Ectodermal cell (in vitro differentiated cells): Measurements from ENCODE around the gene MGARP.

Experiments used
- H3K27ac ChIP-seq: 2 replicates; pipeline ENCODE4 v1.7.0; 2013; ENCODE audit warnings: mild to moderate bottlenecking, low read depth, low read length; ENCODE audit not compliant: insufficient read depth, poor library complexity, severe bottlenecking
- H3K27me3 ChIP-seq: 2 replicates; pipeline ENCODE4 v1.7.0; 2013; ENCODE audit warnings: mild to moderate bottlenecking, low read length; ENCODE audit not compliant: insufficient read depth, control insufficient read depth, poor library complexity, severe bottlenecking
- H3K36me3 ChIP-seq: one replicate; pipeline ENCODE4 v1.7.0; 2013; ENCODE audit warnings: low read length; ENCODE audit not compliant: control insufficient read depth, insufficient read depth
- H3K4me1 ChIP-seq: one replicate; pipeline ENCODE4 v1.7.0; 2013; ENCODE audit warnings: low read length; ENCODE audit not compliant: control insufficient read depth, insufficient read depth
- H3K4me3 ChIP-seq: 2 replicates; pipeline ENCODE4 v1.7.0; 2013; ENCODE audit warnings: low read depth, low read length, control low read depth; ENCODE audit not compliant: insufficient read depth
- H3K9me3 ChIP-seq: 2 replicates; pipeline ENCODE4 v1.7.0; 2013; ENCODE audit warnings: mild to moderate bottlenecking, low read length, moderate library complexity; ENCODE audit not compliant: control insufficient read depth
- WGBS, 2 experiments: methylation state at CpG; one replicate each; pipeline ENCODE4 v1.1.7; 2013; ENCODE audit warnings: missing lambda C conversion rate in 2 of 2; 5-methylcytosine and 5-hydroxymethylcytosine counted together

The MGARP gene

GRCh38 chr4:139223682-139224317 is 56.2 kb downstream of the MGARP start:
- WGBS, 2 experiments, result 90 to 98% methylated on average over 2 of the region's 2 CpGs
- no peaks in the 10 kb centered on the region for H3K27me3 ChIP-seq
- H3K4me3 ChIP-seq, result no peak overlapping the region
- no peaks in the 10 kb centered on the region for H3K9me3 ChIP-seq
- H3K36me3 ChIP-seq, result no peaks in the 10 kb centered on the region
- no peak overlapping the region for H3K27ac ChIP-seq
- no peaks in the 10 kb centered on the region for H3K4me1 ChIP-seq

GRCh38 chr4:139222215-139222614 is 57.8 kb downstream of the MGARP start:
- 95 to 98% methylated on average over 5 of the region's 5 CpGs for WGBS, 2 experiments

GRCh38 chr4:139221687-139222086 is 58.3 kb downstream of the MGARP start:
- Histone ChIP-seq H3K4me3 (no peak overlapping the region), H3K4me1 (no peaks in the 10 kb centered on the region), H3K27me3 (no peaks in the 10 kb centered on the region), H3K36me3 (no peaks in the 10 kb centered on the region), H3K27ac (no peak overlapping the region), H3K9me3 (no peaks in the 10 kb centered on the region)
- WGBS, 2 experiments, result 87 to 93% methylated on average over 5 of the region's 5 CpGs

More at GRCh38 chr4:139222215-139222614, 57.8 kb downstream of the MGARP start:
- H3K4me1 ChIP-seq, result no peaks in the 10 kb centered on the region
- no peak overlapping the region for H3K27ac ChIP-seq
- no peaks in the 10 kb centered on the region for H3K27me3 ChIP-seq
- H3K9me3 ChIP-seq, result no peaks in the 10 kb centered on the region
- no peaks in the 10 kb centered on the region for H3K36me3 ChIP-seq
- no peak overlapping the region for H3K4me3 ChIP-seq

GRCh38 chr4:139219450-139220055 is 60.5 kb downstream of the MGARP start:
- WGBS, 2 experiments, result 91 to 92% methylated on average over 4 of the region's 4 CpGs
- H3K27me3 ChIP-seq, result no peaks in the 10 kb centered on the region

More at GRCh38 chr4:139219450-139220055, 60.5 kb downstream of the MGARP start:
- H3K36me3 ChIP-seq, result no peaks in the 10 kb centered on the region
- no peak overlapping the region for H3K4me3 ChIP-seq
- no peak overlapping the region for H3K27ac ChIP-seq
- H3K9me3 ChIP-seq, result no peaks in the 10 kb centered on the region
- H3K4me1 ChIP-seq, result no peaks in the 10 kb centered on the region
